ENCODE data around the gene MPPED2.

MPPED2 gene

DNA sequence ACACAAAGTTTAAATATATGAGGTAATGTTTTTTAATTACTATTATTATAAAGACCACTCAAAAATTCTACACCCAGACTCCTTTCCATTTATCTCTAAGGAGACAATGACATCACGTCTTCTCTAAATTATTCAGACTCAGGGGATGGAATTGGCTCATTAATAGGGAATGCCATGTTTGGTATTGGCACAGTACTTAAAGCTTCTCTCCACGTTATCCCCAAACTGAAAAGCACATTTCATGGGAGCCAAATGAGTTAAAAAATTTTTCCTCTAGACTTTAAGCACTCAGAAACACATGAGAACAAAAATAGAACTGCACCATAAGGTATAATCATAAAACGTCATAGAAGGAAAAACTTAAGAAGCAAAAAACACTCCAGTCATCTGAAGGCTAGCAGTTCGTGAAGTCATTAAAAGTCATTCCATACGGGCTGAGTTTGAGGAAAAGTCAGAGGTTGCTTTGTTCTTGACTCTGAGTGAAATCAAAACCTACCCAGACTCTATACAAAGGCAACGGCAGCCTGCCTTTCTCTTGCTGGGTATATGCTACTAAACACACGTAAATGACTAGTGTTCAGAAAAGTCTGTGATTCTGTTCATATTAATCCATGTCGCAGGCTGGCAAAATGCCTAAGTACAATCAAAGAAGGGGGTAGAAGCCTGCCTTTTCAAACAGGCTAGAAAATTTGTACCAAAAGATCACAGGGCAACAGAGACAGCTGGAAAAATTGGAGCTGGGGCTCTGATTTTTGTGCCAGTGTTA, 8.7 kb upstream of the MPPED2 start:
- no peak overlapping the region for H3K4me3 Mint-ChIP-seq
- TF ChIP-seq CTCF (IDR thresholded peaks at IDR 0.05) = no peak
- DNase-seq = no peak
- no peaks in the 10 kb centered on the region for H3K36me3 Mint-ChIP-seq (ENCODE audit: low read depth)
- peaks cover 25% of the 10 kb centered on the region for H3K4me1 Mint-ChIP-seq
- no peaks in the 10 kb centered on the region for H3K9me3 Mint-ChIP-seq
- peaks cover 19% of the 10 kb centered on the region for H3K27me3 Mint-ChIP-seq (ENCODE audit: low read depth, poor library complexity)
- H3K27ac Mint-ChIP-seq = no peak overlapping the region

DNA sequence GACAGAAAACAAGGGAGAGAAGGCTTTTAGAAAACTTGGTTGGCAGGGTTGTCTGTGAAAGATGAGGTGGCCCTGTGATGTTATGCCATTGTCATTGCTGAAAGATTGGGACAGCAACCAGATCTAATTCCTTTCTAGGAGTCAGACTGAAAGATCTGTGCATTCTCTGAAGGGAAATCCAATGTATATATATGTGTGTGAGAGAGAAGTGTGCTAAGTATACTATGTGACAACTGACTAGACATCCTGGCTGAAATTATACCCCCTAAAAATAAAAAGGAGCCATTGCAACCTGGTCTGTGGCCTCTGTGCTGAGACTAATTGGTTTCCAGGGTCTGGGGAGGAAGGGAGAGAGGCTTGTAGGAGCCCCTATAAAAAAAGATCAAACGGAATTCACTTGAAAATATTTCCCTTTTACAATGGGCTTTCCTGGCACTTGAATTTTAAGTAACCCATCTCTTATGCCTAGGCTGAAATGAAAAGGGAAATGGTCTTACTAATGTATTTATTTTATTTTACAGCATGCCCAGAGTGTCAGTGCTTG, 1.2 kb upstream of the MPPED2 start:
- Mint-ChIP-seq H3K27ac (no peak overlapping the region), H3K4me3 (peak overlapping the region; percentile 86), H3K9me3 (peaks cover 10% of the 10 kb centered on the region), H3K36me3 (ENCODE audit: low read depth) (no peaks in the 10 kb centered on the region), H3K27me3 (ENCODE audit: low read depth, poor library complexity) (peaks cover 49% of the 10 kb centered on the region), H3K4me1 (peaks cover 46% of the 10 kb centered on the region)
- no peak for DNase-seq
- TF ChIP-seq CTCF (IDR thresholded peaks at IDR 0.05) = no peak

DNA sequence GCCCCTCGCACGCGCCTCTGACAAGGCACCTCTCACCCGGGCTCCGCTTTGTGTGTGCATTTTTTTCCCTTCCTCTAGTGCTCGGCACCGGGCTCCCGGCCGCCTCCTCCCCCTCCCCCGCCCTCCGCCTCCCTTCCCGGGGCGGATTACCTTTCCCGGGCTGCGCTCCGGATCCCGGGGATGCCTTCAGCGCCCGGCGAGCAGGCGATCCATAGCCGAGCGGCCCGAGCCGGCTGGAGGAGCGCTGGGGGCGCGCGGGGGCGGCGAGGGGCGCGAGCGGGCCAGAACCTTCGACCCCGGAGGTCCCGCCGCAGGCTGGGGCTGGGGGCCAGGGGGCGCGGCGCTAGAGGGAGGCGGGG, 282 bp downstream of the MPPED2 start:
- Mint-ChIP-seq H3K27ac (no peak overlapping the region), H3K4me1 (peaks cover 45% of the 10 kb centered on the region), H3K27me3 (ENCODE audit: low read depth, poor library complexity) (peaks cover 53% of the 10 kb centered on the region), H3K36me3 (ENCODE audit: low read depth) (no peaks in the 10 kb centered on the region), H3K4me3 (peak overlapping the region; percentile 86), H3K9me3 (peaks cover 10% of the 10 kb centered on the region)
- no peak for TF ChIP-seq CTCF (IDR thresholded peaks at IDR 0.05)
- peak; percentile 78 for DNase-seq

- no peak overlapping the region for H3K27ac Mint-ChIP-seq
- no peak for TF ChIP-seq CTCF (IDR thresholded peaks at IDR 0.05)
- DNase-seq = peak; percentile 57
- H3K27me3 Mint-ChIP-seq (ENCODE audit: low read depth, poor library complexity) = peaks cover 59% of the 10 kb centered on the region
- H3K36me3 Mint-ChIP-seq (ENCODE audit: low read depth) = peaks cover under 1% of the 10 kb centered on the region
- peaks cover 10% of the 10 kb centered on the region for H3K9me3 Mint-ChIP-seq
- peak overlapping the region; percentile 86 for H3K4me3 Mint-ChIP-seq
- peaks cover 45% of the 10 kb centered on the region for H3K4me1 Mint-ChIP-seq
These were observed 845 bp downstream of the MPPED2 start for GRCh38 chr11:30585125-30585891.

DNA sequence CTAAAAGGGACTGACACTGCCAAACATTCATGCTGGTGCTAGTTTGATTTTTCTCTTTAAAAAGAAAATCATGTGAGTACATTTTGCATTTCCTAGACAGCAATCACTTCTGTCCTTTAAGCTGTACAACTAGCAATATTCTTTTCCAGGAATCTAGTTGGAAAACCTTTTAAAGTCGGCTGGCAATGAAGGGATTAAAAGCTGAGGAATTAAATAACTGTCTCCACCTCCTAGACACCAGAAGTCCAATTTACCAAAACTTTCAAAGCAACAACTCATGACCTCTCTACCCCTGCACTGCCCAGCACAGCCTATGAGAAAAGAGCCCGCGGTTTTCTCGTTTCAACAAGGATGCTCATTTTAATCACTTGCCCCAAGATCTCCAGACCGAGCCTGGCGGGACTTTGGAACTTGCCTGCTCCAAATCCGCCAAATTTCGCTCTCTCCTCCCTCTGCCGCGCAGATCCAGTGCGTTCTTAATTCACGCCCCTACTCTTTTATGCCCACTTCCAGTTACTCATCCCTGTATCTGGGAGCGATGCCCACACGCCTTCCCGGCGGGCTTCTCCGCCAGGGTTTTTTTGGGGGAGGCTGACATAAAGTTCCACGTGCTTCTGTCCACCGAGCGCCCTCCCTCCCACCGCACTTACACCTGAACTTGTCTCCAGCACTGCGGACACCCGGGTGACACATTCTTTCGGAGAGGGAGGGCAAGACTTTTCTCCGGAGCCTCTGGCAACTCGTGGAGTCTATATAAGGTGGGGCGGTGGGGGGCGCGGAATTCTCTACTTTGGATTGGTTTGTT, 2.5 kb downstream of the MPPED2 start:
- H3K27me3 Mint-ChIP-seq (ENCODE audit: low read depth, poor library complexity) = peaks cover 63% of the 10 kb centered on the region
- peak overlapping the region; percentile 86 for H3K4me3 Mint-ChIP-seq
- no peak overlapping the region for H3K27ac Mint-ChIP-seq
- peaks cover 15% of the 10 kb centered on the region for H3K36me3 Mint-ChIP-seq (ENCODE audit: low read depth)
- H3K9me3 Mint-ChIP-seq = peaks cover 10% of the 10 kb centered on the region
- H3K4me1 Mint-ChIP-seq = peaks cover 61% of the 10 kb centered on the region
- TF ChIP-seq CTCF (IDR thresholded peaks at IDR 0.05) = no peak
- peak; percentile 32 for DNase-seq
